Peyer's patch (tissue), 4 donors: ENCODE measurements around the gene MRPL3.

ENCODE experiments used
- CTCF ChIP-seq, 6 experiments: fragments of 450-650 bp in 4 of 6; fragments of 200-600 bp in 2 of 6; sonication (generic) in 1 of 6; IDR thresholded peaks; one replicate each; pipeline ENCODE4 v1.5.1; 2017 to 2019; ENCODE audit warnings: antibody characterized with exemption in 6 of 6, mild to moderate bottlenecking in 3 of 6, moderate library complexity in 1 of 6
- POLR2A ChIP-seq, 2 donors: fragments of 450-650 bp; IDR thresholded peaks; one replicate each; pipeline ENCODE4 v1.5.1; 2017; ENCODE audit warnings: antibody characterized with exemption in 2 of 2, mild to moderate bottlenecking in 2 of 2, moderate library complexity in 2 of 2

GRCh38 chr3:131454501-131454900, 48.3 kb downstream of the MRPL3 start:
- TF ChIP-seq CTCF (IDR thresholded peaks at IDR 0.05) = no peak
- TF ChIP-seq POLR2A (IDR thresholded peaks at IDR 0.05) = no peak
